ENCODE measurements around the gene FAM3C. TPM values are rescaled to one million over a fixed set of nuclear protein-coding genes. Genes with fewer than 3 reads are reported as not detected.

The FAM3C gene
- total and polyA plus RNA-seq, 4 donors, result 16.5 to 32.3 (median 22.5) TPM

- Histone ChIP-seq H3K4me3 (ENCODE audit: low read depth in 1 of 3, low read length in 3 of 3) (no peak overlapping the region), H3K27ac (ENCODE audit: low read depth in 1 of 2, low read length in 2 of 2) (no peak overlapping the region), H3K9ac (ENCODE audit: low read depth in 1 of 2, low read length in 2 of 2) (no peak overlapping the region), H3K9me3 (ENCODE audit: control insufficient read depth in 4 of 4, low read length in 3 of 4) (no peaks in the 10 kb centered on the region), H3K4me1 (ENCODE audit: control insufficient read depth in 4 of 4, insufficient read depth in 4 of 4, low read length in 3 of 4) (peaks cover 0 to 7% (median 3%) of the 10 kb centered on the region in 4 donors), H3K36me3 (ENCODE audit: control insufficient read depth in 4 of 4, insufficient read depth in 3 of 4, low read depth in 1 of 4, low read length in 3 of 4) (peaks cover 0 to 3% (median under 1%) of the 10 kb centered on the region in 4 donors), H3K27me3 (ENCODE audit: control insufficient read depth in 4 of 4, insufficient read depth in 4 of 4, low read length in 3 of 4) (no peaks in the 10 kb centered on the region)
- DNase-seq (ENCODE audit: low spot score), result no peak
- TF ChIP-seq HNF4G (IDR thresholded peaks at IDR 0.05), result no peak
- no peak for TF ChIP-seq RAD21 (IDR thresholded peaks at IDR 0.05)
- TF ChIP-seq RXRA (IDR thresholded peaks at IDR 0.05), result peak; percentile 15 to 23
- peak; percentile 17 to 32 for TF ChIP-seq JUND (IDR thresholded peaks at IDR 0.05)
- TF ChIP-seq REST (IDR thresholded peaks at IDR 0.05), result no peak
- TF ChIP-seq HNF4A (conservative IDR thresholded peaks at IDR 0.05), result peak; percentile 48 to 57
- no peak for TF ChIP-seq ZBTB33 (IDR thresholded peaks at IDR 0.05)
- peak; percentile 89 for TF ChIP-seq ATF3 (IDR thresholded peaks at IDR 0.05)
- no peak for TF ChIP-seq TAF1 (conservative IDR thresholded peaks at IDR 0.05)
- no peak for TF ChIP-seq MAX (IDR thresholded peaks at IDR 0.05)
- WGBS, result 41% methylated on average over 3 of the region's 3 CpGs
Measured at GRCh38 chr7:121343302-121343701, 52.8 kb downstream of the FAM3C start.

- WGBS, result 77% methylated on average over 4 of the region's 4 CpGs
- peak; percentile 21 to 40 for TF ChIP-seq RXRA (IDR thresholded peaks at IDR 0.05)
- no peak for TF ChIP-seq FOXA1 (IDR thresholded peaks at IDR 0.05)
- TF ChIP-seq ZBTB33 (IDR thresholded peaks at IDR 0.05), result no peak
- TF ChIP-seq ATF3 (IDR thresholded peaks at IDR 0.05), result no peak
- no peak for TF ChIP-seq FOXA2 (IDR thresholded peaks at IDR 0.05)
- no peak for TF ChIP-seq NR2F2 (IDR thresholded peaks at IDR 0.05)
- TF ChIP-seq TAF1 (conservative IDR thresholded peaks at IDR 0.05), result no peak
- TF ChIP-seq CTCF (IDR thresholded peaks at IDR 0.05; ENCODE audit: low read depth, low read length, missing input control), result no peak
- TF ChIP-seq SP1 (IDR thresholded peaks at IDR 0.05), result peak; percentile 81
- peak; percentile 35 for TF ChIP-seq YY1 (IDR thresholded peaks at IDR 0.05)
- TF ChIP-seq HNF4G (IDR thresholded peaks at IDR 0.05), result peak; percentile 57
- peak; percentile 88 to 89 for TF ChIP-seq HNF4A (conservative IDR thresholded peaks at IDR 0.05)
- no peak for TF ChIP-seq EGR1 (IDR thresholded peaks at IDR 0.05; ENCODE audit: low read depth in 2 of 2)
- TF ChIP-seq RAD21 (IDR thresholded peaks at IDR 0.05), result peak in 1 of 2 donors; percentile 14
- TF ChIP-seq MAX (IDR thresholded peaks at IDR 0.05), result peak; percentile 20
- no peak for TF ChIP-seq JUND (IDR thresholded peaks at IDR 0.05)
- no peak for TF ChIP-seq GABPA (IDR thresholded peaks at IDR 0.05 in 1 of 2, conservative IDR thresholded peaks at IDR 0.05 in 1 of 2)
Measured at GRCh38 chr7:121342631-121343030, 53.5 kb downstream of the FAM3C start.

More at GRCh38 chr7:121342631-121343030, 53.5 kb downstream of the FAM3C start:
- no peaks in the 10 kb centered on the region for H3K27me3 ChIP-seq (ENCODE audit: control insufficient read depth in 4 of 4, insufficient read depth in 4 of 4, low read length in 3 of 4)
- no peaks in the 10 kb centered on the region for H3K9me3 ChIP-seq (ENCODE audit: control insufficient read depth in 4 of 4, low read length in 3 of 4)
- H3K4me1 ChIP-seq (ENCODE audit: control insufficient read depth in 4 of 4, insufficient read depth in 4 of 4, low read length in 3 of 4), result peaks cover 0 to 7% (median 3%) of the 10 kb centered on the region in 4 donors
- H3K36me3 ChIP-seq (ENCODE audit: control insufficient read depth in 4 of 4, insufficient read depth in 3 of 4, low read depth in 1 of 4, low read length in 3 of 4), result peaks cover 0 to 3% (median under 1%) of the 10 kb centered on the region in 4 donors
- no peak for DNase-seq (ENCODE audit: low spot score)
- no peak overlapping the region for H3K27ac ChIP-seq (ENCODE audit: low read depth in 1 of 2, low read length in 2 of 2)
- no peak overlapping the region for H3K9ac ChIP-seq (ENCODE audit: low read depth in 1 of 2, low read length in 2 of 2)
- H3K4me3 ChIP-seq (ENCODE audit: low read depth in 1 of 3, low read length in 3 of 3), result no peak overlapping the region
